GM12801 (cell line): ENCODE measurements around the gene FAAP20.

Experiments
- CTCF ChIP-seq: IDR thresholded peaks from one replicate; pipeline ENCODE4 v1.5.1; 2011; ENCODE audit warnings: control low read depth; ENCODE audit not compliant: insufficient read length; ENCODE audit errors: extremely low read depth

The FAAP20 gene

GRCh38 chr1:2238361-2239012 is 43.9 kb upstream of the FAAP20 start:
- no peak for TF ChIP-seq CTCF

GRCh38 chr1:2237773-2238172 is 43.2 kb upstream of the FAAP20 start:
- TF ChIP-seq CTCF = no peak

- TF ChIP-seq CTCF = no peak
These were observed 42.4 kb upstream of the FAAP20 start for GRCh38 chr1:2236695-2237677.

- TF ChIP-seq CTCF = no peak
These were observed 40.9 kb upstream of the FAAP20 start for GRCh38 chr1:2235300-2235998.

GRCh38 chr1:2234762-2235113 is 40.2 kb upstream of the FAAP20 start:
- no peak for TF ChIP-seq CTCF

- TF ChIP-seq CTCF = no peak
These were observed 39.6 kb upstream of the FAAP20 start for GRCh38 chr1:2233997-2234761.
